Transverse colon (tissue), 4 donors: ENCODE measurements around the gene AKAP6. TPM values are rescaled to one million over a fixed set of nuclear protein-coding genes. Genes with fewer than 3 reads are reported as not detected.

Experiments used
- DNase-seq: peaks from one replicate; pipeline ENCODE4 v3.0.0-alpha.2; 2019
- H3K27ac ChIP-seq, 4 donors: fragments of 200-600 bp; sonication (generic); 2 replicates each; pipeline ENCODE4 v1.5.1; 2016 to 2018; ENCODE audit warnings: inconsistent platforms in 4 of 4
- H3K27me3 ChIP-seq: fragments of 200-600 bp; sonication (generic); 2 replicates; pipeline ENCODE4 v1.5.1; 2017; ENCODE audit warnings: inconsistent platforms
- H3K36me3 ChIP-seq, 4 donors: fragments of 200-600 bp; sonication (generic); 2 replicates each; pipeline ENCODE4 v1.5.1; 2017 to 2019; ENCODE audit warnings: inconsistent platforms in 4 of 4
- H3K4me1 ChIP-seq, 4 donors: fragments of 200-600 bp; sonication (generic); 2 replicates each; pipeline ENCODE4 v1.5.1; 2017 to 2020; ENCODE audit warnings: inconsistent platforms in 4 of 4
- H3K4me3 ChIP-seq, 4 donors: fragments of 200-600 bp; sonication (generic); 1 replicate in 1 of 4; 2 replicates in 3 of 4; pipeline versions ENCODE4 v1.5.1 to v1.6.1; 2017 to 2019; ENCODE audit warnings: inconsistent platforms in 4 of 4
- H3K9me3 ChIP-seq, 2 donors: fragments of 200-600 bp; sonication (generic); 2 replicates each; pipeline ENCODE4 v1.5.1; 2017 to 2019; ENCODE audit warnings: inconsistent platforms in 2 of 2
- EP300 ChIP-seq: sonication (generic); formaldehyde crosslinking; IDR thresholded peaks from one replicate; pipeline ENCODE4 v1.6.1; 2017; ENCODE audit warnings: antibody characterized with exemption, low read depth
- POLR2A ChIP-seq: fragments of 450-650 bp; IDR thresholded peaks from one replicate; pipeline ENCODE4 v1.6.1; 2016; ENCODE audit warnings: antibody characterized with exemption, mild to moderate bottlenecking, moderate library complexity
- POLR2AphosphoS5 ChIP-seq, 3 donors: sonication (generic); formaldehyde crosslinking; IDR thresholded peaks; one replicate each; pipeline ENCODE4 v1.6.1; 2016; ENCODE audit warnings: antibody characterized with exemption in 3 of 3
- WGBS, 2 donors: methylation state at CpG; one replicate each; pipeline ENCODE4 v1.1.5; 2018; ENCODE audit warnings: low coverage in 1 of 2; 5-methylcytosine and 5-hydroxymethylcytosine counted together
- in situ Hi-C, 4 donors: fragments of 200-750 bp; cut with MboI; loops; one replicate each; pipeline versions ENCODE4 v1.15.0 to v1.15.1; 2017; ENCODE audit warnings: low sequenced_read_pairs in 3 of 4, low pct_ligation_motif_present in 1 of 4, low pct_unique_long_range_greater_than_20kb in 1 of 4
- intact Hi-C: fragments of 100-400 bp; cut with DNase I; formaldehyde crosslinking; loops from one replicate; pipeline ENCODE4 v1.15.1; 2023; ENCODE audit warnings: low total_unique reads
- total RNA-seq, 4 donors: library from RNA; depleted of rRNA; stranded (reverse); fragments of >200 nt; gene quantifications; one replicate each; pipeline ENCODE4 v1.1.0, GENCODE V29; 2016
- TF ChIP-seq, protein P1 (sequence below), 5 experiments: fragments of 200-600 bp in 3 of 5; fragments of 450-650 bp in 2 of 5; sonication (generic) in 3 of 5; IDR thresholded peaks; 1 replicate in 2 of 5; 2 replicates in 3 of 5; pipeline ENCODE4 v1.5.1; 2016 to 2017; ENCODE audit warnings: antibody characterized with exemption in 5 of 5, inconsistent platforms in 3 of 5, mild to moderate bottlenecking in 2 of 5, moderate library complexity in 1 of 5

Gene AKAP6
- total RNA-seq, 4 donors from 2014 or later: 6.3 to 16.7 (median 9.7) TPM

DNA sequence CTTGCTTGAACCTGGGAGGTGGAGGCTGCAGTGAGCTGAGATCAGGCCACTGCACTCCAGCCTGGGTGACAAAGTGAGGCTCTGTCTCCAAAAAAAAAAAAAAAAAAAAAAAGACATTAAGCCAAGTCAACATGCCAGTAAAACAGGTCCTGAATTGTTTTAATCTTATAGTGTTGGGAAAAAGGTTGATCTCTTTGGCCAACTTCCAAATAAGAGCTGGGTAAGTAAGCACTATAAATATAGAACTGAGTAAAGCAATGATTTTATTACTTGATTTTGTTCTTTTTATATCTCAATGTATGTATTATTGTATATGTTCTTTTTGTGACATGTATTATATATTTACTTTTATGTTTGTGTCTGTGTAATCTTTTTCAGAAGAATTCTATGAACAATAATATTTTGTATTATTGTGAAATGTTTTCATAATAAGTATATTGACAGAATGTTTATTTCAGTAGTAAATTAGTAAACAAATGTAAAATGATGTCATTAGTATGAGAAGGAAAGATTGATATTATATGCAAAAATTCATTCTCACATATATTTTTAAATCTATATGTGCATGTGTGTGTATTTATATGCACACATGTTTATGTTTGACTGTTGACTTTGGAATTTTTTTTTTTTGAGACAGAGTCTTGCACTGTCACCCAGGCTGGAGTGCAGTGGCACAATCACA lies 9.6 kb upstream of the AKAP6 start:
- Histone ChIP-seq H3K9me3 (no peaks in the 10 kb centered on the region), H3K4me1 (peaks cover 0 to 18% (median 3%) of the 10 kb centered on the region in 4 donors), H3K27ac (no peak overlapping the region), H3K36me3 (no peaks in the 10 kb centered on the region), H3K27me3 (no peaks in the 10 kb centered on the region), H3K4me3 (no peak overlapping the region)
- in situ Hi-C loops: no loop called here
- no peak for TF ChIP-seq POLR2AphosphoS5 (IDR thresholded peaks at IDR 0.05)
- no peak for TF ChIP-seq POLR2A
- TF ChIP-seq EP300: no peak
- TF ChIP-seq, protein P1, sequence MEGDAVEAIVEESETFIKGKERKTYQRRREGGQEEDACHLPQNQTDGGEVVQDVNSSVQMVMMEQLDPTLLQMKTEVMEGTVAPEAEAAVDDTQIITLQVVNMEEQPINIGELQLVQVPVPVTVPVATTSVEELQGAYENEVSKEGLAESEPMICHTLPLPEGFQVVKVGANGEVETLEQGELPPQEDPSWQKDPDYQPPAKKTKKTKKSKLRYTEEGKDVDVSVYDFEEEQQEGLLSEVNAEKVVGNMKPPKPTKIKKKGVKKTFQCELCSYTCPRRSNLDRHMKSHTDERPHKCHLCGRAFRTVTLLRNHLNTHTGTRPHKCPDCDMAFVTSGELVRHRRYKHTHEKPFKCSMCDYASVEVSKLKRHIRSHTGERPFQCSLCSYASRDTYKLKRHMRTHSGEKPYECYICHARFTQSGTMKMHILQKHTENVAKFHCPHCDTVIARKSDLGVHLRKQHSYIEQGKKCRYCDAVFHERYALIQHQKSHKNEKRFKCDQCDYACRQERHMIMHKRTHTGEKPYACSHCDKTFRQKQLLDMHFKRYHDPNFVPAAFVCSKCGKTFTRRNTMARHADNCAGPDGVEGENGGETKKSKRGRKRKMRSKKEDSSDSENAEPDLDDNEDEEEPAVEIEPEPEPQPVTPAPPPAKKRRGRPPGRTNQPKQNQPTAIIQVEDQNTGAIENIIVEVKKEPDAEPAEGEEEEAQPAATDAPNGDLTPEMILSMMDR (IDR thresholded peaks at IDR 0.05): no peak
- intact Hi-C loops: no loop called here
- DNase-seq: no peak

DNA sequence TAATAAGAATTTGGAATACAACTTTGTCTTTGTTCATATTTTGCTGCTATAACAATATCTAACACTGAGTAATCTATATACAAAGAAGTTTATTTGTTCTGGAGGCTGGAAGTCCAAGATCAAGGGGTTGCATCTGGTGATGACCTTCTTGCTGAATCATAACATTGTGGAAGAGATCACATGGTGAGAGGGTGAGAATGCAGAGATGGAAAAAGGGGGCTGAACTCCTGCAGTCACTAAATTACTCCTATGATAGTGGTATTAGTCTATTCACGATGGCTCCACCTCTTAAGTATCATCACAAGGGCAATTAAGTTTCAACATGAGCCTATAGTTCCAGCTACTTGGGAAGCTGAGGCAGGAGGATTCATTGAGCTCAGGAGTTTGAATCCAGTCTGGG lies 4.5 kb upstream of the AKAP6 start:
- Histone ChIP-seq H3K27ac (no peak overlapping the region), H3K27me3 (no peaks in the 10 kb centered on the region), H3K9me3 (no peaks in the 10 kb centered on the region), H3K4me3 (no peak overlapping the region), H3K4me1 (peaks cover 0 to 9% (median 2%) of the 10 kb centered on the region in 4 donors), H3K36me3 (no peaks in the 10 kb centered on the region)
- 73 to 75% methylated on average over 1 of the region's 1 CpG for WGBS, 2 donors
- intact Hi-C loops (no loop called here), in situ Hi-C loops (no loop called here)
- no peak for TF ChIP-seq POLR2AphosphoS5 (IDR thresholded peaks at IDR 0.05)
- TF ChIP-seq, protein P1 (IDR thresholded peaks at IDR 0.05): no peak
- no peak for TF ChIP-seq EP300
- TF ChIP-seq POLR2A: no peak
- DNase-seq: no peak

DNA sequence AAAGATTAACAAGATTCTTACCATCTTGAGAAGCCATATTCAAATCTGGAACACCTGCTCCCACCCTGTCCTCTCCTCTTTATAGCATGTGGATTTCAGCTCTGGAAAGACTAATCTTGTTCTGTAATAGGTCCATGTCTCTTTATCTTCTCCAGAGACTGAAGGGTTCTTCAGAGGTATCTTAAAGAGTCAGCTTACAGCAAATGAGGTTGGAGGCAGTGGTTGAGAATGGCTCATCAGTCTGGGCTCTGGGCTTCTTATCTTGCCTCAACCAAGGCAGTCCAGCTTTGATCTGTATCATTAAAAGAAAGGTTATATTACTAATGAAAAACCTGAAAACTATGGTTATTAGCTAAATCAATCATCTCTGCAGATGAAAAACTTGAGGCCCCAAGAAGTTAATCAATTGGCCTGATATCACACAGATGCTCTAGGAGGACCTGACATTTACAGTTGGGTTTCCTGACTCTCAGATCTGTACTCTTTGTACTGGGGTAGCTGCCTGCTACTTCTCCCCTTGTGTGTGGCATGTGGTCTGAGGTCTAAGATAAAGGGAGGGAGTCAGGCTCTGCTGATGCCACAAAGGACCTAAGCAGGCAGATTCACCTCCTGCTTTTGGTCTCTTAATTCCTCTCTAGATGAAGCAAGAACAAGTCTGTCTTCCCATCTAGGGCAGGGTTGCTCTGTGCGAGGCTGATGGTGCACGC lies 1.7 kb upstream of the AKAP6 start:
- no peak for DNase-seq
- Histone ChIP-seq H3K4me1 (peaks cover 0 to 13% (median 0%) of the 10 kb centered on the region in 4 donors), H3K9me3 (no peaks in the 10 kb centered on the region), H3K27ac (no peak overlapping the region), H3K27me3 (no peaks in the 10 kb centered on the region), H3K4me3 (no peak overlapping the region), H3K36me3 (no peaks in the 10 kb centered on the region)
- intact Hi-C loops: no loop called here
- in situ Hi-C loops: no loop called here
- WGBS, 2 donors: 91% methylated on average over 2 of the region's 2 CpGs; no CpG with 5 or more reads in 1 of the 2 donors
- TF ChIP-seq POLR2AphosphoS5 (IDR thresholded peaks at IDR 0.05): no peak
- TF ChIP-seq, protein P1 (IDR thresholded peaks at IDR 0.05): no peak
- no peak for TF ChIP-seq POLR2A
- no peak for TF ChIP-seq EP300

DNA sequence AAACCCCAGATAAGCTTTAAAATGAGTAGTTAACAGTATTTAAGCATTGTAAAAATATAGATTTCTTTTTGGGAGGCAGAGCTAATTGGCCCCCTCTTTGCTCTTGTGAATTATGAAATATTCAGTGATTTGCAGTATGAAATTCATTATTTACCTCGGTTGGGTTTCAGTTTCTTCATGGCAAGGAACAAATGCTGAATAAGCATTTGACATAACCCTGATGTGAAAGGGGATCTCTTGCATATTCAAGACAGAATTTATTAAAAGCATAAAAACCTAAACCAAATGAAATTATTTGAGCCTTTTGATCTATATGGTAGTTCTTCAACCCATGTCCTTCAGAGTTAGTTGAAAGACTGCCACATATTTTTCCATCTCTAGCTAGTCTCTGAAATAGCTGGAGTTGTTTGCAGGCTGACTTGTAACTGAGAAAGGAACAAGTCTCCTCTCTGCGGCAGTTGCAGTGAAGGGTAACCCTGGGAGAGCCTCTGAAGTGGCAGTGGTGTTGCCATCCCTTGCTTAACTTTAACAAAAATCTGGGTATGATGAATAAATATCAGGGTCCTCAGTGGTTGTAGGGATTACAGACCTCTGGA lies 690 bp downstream of the AKAP6 start:
- TF ChIP-seq POLR2AphosphoS5 (IDR thresholded peaks at IDR 0.05) (no peak), POLR2A (no peak), EP300 (no peak)
- TF ChIP-seq, protein P1 (IDR thresholded peaks at IDR 0.05): no peak
- Histone ChIP-seq H3K9me3 (no peaks in the 10 kb centered on the region), H3K27ac (no peak overlapping the region), H3K4me3 (no peak overlapping the region), H3K36me3 (no peaks in the 10 kb centered on the region), H3K27me3 (no peaks in the 10 kb centered on the region), H3K4me1 (peaks cover 0 to 13% (median 0%) of the 10 kb centered on the region in 4 donors)
- intact Hi-C loops: no loop called here
- 64 to 80% methylated on average over 1 to 2 of the region's 2 CpGs for WGBS, 2 donors
- DNase-seq: no peak
- in situ Hi-C loops: no loop called here
